Activated B cell treated with CpG ODN at 0.5 μM for 24 hours (primary cell): ENCODE results near the gene VWA5B2. TPM values are rescaled to one million over a fixed set of nuclear protein-coding genes. Genes with fewer than 3 reads are reported as not detected.

ENCODE experiments used
- ATAC-seq: fragments of 200-7000 bp; cut with Tn5 transposase; one replicate; pipeline ENCODE4 v1.10.0; 2021; ENCODE audit warnings: low read depth, mild to moderate bottlenecking, moderate library complexity
- CTCF ChIA-PET: fragments of 350-600 bp; sonication (Branson Sonifier 250); formaldehyde crosslinking; loops from one replicate; lab custom pipeline; 2021; ENCODE audit warnings: antibody characterized with exemption; lab: Charles Lee
- POLR2A ChIA-PET: fragments of 350-600 bp; sonication (Branson Sonifier 250); formaldehyde crosslinking; loops from one replicate; lab custom pipeline; 2021; ENCODE audit warnings: antibody characterized with exemption; lab: Charles Lee
- DNase-seq: peaks from one replicate; pipeline ENCODE4 v3.0.0; 2022
- H3K27ac Mint-ChIP-seq: one replicate; pipeline ENCODE4 v1.8.0; 2020; ENCODE audit warnings: mixed read lengths
- H3K27me3 Mint-ChIP-seq: one replicate; pipeline ENCODE4 v1.8.0; 2021; ENCODE audit warnings: mixed read lengths
- H3K36me3 Mint-ChIP-seq: one replicate; pipeline ENCODE4 v1.8.0; 2021; ENCODE audit warnings: low read depth, mixed read lengths
- H3K4me1 Mint-ChIP-seq: one replicate; pipeline ENCODE4 v1.8.0; 2021; ENCODE audit warnings: mixed read lengths
- H3K4me3 Mint-ChIP-seq: one replicate; pipeline ENCODE4 v1.8.0; 2020; ENCODE audit warnings: mild to moderate bottlenecking, mixed read lengths
- H3K9me3 Mint-ChIP-seq: one replicate; pipeline ENCODE4 v1.8.0; 2020; ENCODE audit warnings: mixed read lengths
- intact Hi-C: fragments of 100-400 bp; cut with micrococcal nuclease; formaldehyde crosslinking; loops from one replicate; pipeline ENCODE4 v1.15.1; 2024
- total RNA-seq: library from RNA; stranded (reverse); gene quantifications from 2 replicates; pipeline ENCODE4 v1.2.3, GENCODE V29; 2022
- TF ChIP-seq, protein P1 (sequence below): fragments of 200-600 bp; IDR thresholded peaks from one replicate; pipeline ENCODE4 v1.8.0; 2022; ENCODE audit warnings: antibody characterized with exemption, mild to moderate bottlenecking

VWA5B2 gene
- total RNA-seq, 1 donor from 2014 or later = 0.42 TPM

DNA sequence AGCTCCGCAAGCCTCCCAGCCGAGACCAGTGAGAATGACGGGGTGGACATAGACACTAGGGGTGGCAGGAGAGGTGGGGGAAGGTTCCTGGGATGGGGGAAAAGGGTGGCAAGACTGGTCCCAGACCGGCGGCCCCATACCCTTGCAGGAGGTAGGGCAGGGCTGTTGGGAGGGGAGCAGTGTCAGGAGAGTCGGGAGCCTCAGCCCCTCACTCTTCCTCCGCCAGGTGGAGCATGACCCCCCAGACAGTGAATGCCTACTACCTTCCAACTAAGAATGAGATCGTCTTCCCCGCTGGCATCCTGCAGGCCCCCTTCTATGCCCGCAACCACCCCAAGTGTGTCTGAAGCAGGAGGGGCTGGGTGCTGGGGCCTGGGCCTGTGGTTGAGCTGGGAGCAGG lies 60.9 kb downstream of the VWA5B2 start:
- ChIA-PET POLR2A (no interaction called here), CTCF (interaction anchor here (3.5 kb wide), 1 partner anchor 63 kb away, joined by 15 read pairs; no protein-coding TSS in a partner anchor)
- Mint-ChIP-seq H3K36me3 (no peaks in the 10 kb centered on the region), H3K4me1 (peaks cover 3% of the 10 kb centered on the region), H3K9me3 (no peaks in the 10 kb centered on the region), H3K4me3 (no peak overlapping the region), H3K27ac (no peak overlapping the region), H3K27me3 (peaks cover 15% of the 10 kb centered on the region)
- intact Hi-C loops = no loop called here
- no peak for DNase-seq
- ATAC-seq = no peak
- TF ChIP-seq, protein P1, sequence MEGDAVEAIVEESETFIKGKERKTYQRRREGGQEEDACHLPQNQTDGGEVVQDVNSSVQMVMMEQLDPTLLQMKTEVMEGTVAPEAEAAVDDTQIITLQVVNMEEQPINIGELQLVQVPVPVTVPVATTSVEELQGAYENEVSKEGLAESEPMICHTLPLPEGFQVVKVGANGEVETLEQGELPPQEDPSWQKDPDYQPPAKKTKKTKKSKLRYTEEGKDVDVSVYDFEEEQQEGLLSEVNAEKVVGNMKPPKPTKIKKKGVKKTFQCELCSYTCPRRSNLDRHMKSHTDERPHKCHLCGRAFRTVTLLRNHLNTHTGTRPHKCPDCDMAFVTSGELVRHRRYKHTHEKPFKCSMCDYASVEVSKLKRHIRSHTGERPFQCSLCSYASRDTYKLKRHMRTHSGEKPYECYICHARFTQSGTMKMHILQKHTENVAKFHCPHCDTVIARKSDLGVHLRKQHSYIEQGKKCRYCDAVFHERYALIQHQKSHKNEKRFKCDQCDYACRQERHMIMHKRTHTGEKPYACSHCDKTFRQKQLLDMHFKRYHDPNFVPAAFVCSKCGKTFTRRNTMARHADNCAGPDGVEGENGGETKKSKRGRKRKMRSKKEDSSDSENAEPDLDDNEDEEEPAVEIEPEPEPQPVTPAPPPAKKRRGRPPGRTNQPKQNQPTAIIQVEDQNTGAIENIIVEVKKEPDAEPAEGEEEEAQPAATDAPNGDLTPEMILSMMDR = no peak

DNA sequence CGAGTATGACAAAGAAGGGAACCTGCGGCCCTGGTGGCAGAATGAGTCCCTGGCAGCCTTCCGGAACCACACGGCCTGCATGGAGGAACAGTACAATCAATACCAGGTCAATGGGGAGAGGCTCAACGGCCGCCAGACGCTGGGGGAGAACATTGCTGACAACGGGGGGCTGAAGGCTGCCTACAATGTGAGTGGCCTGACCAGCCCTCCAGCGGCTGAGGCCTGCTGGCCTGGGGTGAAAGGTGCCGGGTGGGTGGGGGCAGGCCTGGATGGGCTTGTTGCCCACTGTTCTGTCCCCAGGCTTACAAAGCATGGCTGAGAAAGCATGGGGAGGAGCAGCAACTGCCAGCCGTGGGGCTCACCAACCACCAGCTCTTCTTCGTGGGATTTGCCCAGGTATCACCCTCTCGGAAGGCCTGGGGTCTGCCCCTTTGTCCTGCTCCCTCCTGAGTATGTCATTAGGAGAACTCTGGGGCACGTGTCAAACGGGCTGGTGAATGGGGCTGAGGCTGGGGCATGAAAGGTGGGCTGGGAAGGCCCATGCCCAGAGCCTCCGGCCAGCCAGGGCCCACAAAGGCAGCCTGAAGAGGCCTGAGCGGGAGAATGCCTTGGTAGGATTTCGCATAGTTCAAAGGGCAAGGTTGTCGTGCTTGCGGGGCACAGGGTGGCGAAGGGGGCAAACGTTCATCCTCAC lies 61.8 kb downstream of the VWA5B2 start:
- no peak for ATAC-seq
- Mint-ChIP-seq H3K36me3 (no peaks in the 10 kb centered on the region), H3K27me3 (peaks cover 6% of the 10 kb centered on the region), H3K27ac (no peak overlapping the region), H3K9me3 (no peaks in the 10 kb centered on the region), H3K4me1 (peaks cover 3% of the 10 kb centered on the region), H3K4me3 (no peak overlapping the region)
- TF ChIP-seq, protein P1 = no peak
- CTCF ChIA-PET = interaction anchor here (3.5 kb wide), 1 partner anchor 63 kb away, joined by 15 read pairs; no protein-coding TSS in a partner anchor
- no peak for DNase-seq
- POLR2A ChIA-PET = interaction anchor here (0.6 kb wide), 1 partner anchor 96 kb away, joined by 4 read pairs; no protein-coding TSS in a partner anchor
- intact Hi-C loops = no loop called here

Other genes with a start within 250 kb of the VWA5B2 start
- 10.6 and 11.1 TPM in 2 replicates for gene ABCC5, start 211.7 kb upstream of the VWA5B2 start, total RNA-seq
- gene HTR3D, start 197.8 kb upstream of the VWA5B2 start, total RNA-seq = not detected in 2 replicates
- gene HTR3C, start 176.5 kb upstream of the VWA5B2 start, total RNA-seq = not detected in 2 replicates
- gene HTR3E, start 132.5 kb upstream of the VWA5B2 start, total RNA-seq = not detected in 2 replicates
- 72.0 and 74.2 TPM in 2 replicates for gene EIF2B5, start 94.2 kb upstream of the VWA5B2 start, total RNA-seq
- gene DVL3, start 74.2 kb upstream of the VWA5B2 start, total RNA-seq = 52.1 and 54.2 TPM in 2 replicates
- 169 and 177 TPM in 2 replicates for gene AP2M1, start 54.7 kb upstream of the VWA5B2 start, total RNA-seq
- 78.0 and 86.7 TPM in 2 replicates for gene ABCF3, start 43.4 kb upstream of the VWA5B2 start, total RNA-seq
- gene ALG3, start 19.4 kb downstream of the VWA5B2 start, total RNA-seq = 33.8 and 34.0 TPM in 2 replicates
- gene EEF1AKMT4, start 20.1 kb downstream of the VWA5B2 start, total RNA-seq = 1.9 and 2.9 TPM in 2 replicates
- gene CAMK2N2, start 32.0 kb downstream of the VWA5B2 start, total RNA-seq = not detected in 2 replicates
- gene ECE2, start 46.4 kb downstream of the VWA5B2 start, total RNA-seq = not detected in 2 replicates
- gene PSMD2, start 69.7 kb downstream of the VWA5B2 start, total RNA-seq = 206 and 210 TPM in 2 replicates
- 292 and 319 TPM in 2 replicates for gene EIF4G1, start 85.0 kb downstream of the VWA5B2 start, total RNA-seq
- gene FAM131A, start 108.0 kb downstream of the VWA5B2 start, total RNA-seq = 4.5 and 5.3 TPM in 2 replicates
- 3.4 and 3.5 TPM in 2 replicates for gene CLCN2, start 132.0 kb downstream of the VWA5B2 start, total RNA-seq
- gene POLR2H, start 132.1 kb downstream of the VWA5B2 start, total RNA-seq = 49.3 and 60.5 TPM in 2 replicates
- gene THPO, start 148.6 kb downstream of the VWA5B2 start, total RNA-seq = not detected in 2 replicates
- not detected in 2 replicates for gene CHRD, start 150.5 kb downstream of the VWA5B2 start, total RNA-seq